Right ventricle myocardium inferior (tissue), 1 donor: ENCODE data around the gene C1orf167. TPM values are rescaled to one million over a fixed set of nuclear protein-coding genes. Genes with fewer than 3 reads are reported as not detected.
A peak's percentile ranks its signal among the peaks of the same experiment; 100 is the strongest.

Source experiments
- ATAC-seq: fragments of 200-7000 bp; cut with Tn5 transposase; one replicate; pipeline ENCODE4 v1.9.1; 2020; ENCODE audit warnings: mild to moderate bottlenecking, moderate library complexity
- DNase-seq: peaks from one replicate; pipeline ENCODE4 v3.0.0; 2021; ENCODE audit errors: missing footprints
- intact Hi-C: fragments of 100-400 bp; cut with DNase I; formaldehyde crosslinking; loops from one replicate; pipeline ENCODE4 v1.11.0; 2022
- total RNA-seq: library from RNA; stranded (reverse); fragmentation: NEBNext Ultra II Directional; extraction: Animal tissue kit (Norgen Biotek cat#: 25700); gene quantifications from one replicate; pipeline ENCODE4 v1.2.1, GENCODE V29; 2021
- donor health status: DM: no; HTN: yes; CAD: no; lungs with severe emphysema.

C1orf167 gene
- total RNA-seq, 1 donor from 2014 or later, result 5.0 TPM

DNA sequence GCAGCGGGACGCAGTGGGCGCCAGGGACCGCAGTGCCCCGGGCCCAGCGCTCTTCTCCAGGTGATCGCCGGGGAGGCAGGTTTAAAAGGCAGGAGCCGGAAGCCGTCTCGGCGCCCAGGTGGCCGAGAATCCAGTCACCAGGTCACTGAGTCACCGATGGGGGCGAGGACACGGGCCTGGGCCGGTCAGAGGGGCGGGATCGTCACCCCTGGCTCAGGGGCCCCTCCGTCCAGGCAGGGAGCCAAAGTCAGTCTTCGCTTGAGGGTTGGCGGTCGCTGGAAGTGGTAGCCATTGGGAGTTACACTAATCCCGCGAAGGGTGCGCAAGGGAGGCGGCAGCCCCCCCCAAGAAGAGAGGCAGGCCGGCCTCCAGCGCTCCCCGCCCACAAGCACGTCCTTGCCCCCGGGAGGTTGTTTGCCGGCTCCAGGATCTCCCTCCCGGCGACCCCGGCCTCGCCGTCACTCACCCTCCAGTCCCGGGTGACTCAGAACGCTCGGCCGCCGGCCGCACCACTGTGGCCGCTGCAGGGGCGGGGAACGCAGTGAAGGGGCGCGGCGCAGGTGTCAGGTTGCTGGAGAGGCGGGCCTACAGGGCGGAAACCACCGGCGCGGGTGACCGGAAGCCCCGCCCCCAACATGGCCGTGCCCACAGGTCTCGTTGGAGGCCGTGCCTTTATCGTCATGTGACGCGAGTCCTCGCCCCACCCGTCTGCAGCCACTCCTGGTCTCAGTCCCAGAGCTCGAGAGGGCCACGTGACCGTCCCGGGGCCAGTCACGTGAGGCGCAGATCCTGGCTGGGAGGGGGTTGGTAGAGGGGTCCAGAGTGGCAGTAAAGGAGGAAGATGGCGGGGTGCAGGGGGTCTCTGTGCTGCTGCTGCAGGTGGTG is 43.7 kb downstream of the C1orf167 start, which contains the start of the genes CLCN6 and MTHFR:
Gene CLCN6 (plus strand): TSS at position 770 of the 885 bp plus-strand sequence. CDS start 72 bp downstream, at position 842.
Gene MTHFR (minus strand): TSS at position 543 of the 885 bp plus-strand sequence. CDS start 2,848 bp downstream, outside the sequence.
- peak; percentile 99 for DNase-seq
- intact Hi-C loops, result loop anchor here (2.0 kb wide), 1 partner anchor 15 kb away; no protein-coding TSS in a partner anchor
- peak; percentile 88 for ATAC-seq

DNA sequence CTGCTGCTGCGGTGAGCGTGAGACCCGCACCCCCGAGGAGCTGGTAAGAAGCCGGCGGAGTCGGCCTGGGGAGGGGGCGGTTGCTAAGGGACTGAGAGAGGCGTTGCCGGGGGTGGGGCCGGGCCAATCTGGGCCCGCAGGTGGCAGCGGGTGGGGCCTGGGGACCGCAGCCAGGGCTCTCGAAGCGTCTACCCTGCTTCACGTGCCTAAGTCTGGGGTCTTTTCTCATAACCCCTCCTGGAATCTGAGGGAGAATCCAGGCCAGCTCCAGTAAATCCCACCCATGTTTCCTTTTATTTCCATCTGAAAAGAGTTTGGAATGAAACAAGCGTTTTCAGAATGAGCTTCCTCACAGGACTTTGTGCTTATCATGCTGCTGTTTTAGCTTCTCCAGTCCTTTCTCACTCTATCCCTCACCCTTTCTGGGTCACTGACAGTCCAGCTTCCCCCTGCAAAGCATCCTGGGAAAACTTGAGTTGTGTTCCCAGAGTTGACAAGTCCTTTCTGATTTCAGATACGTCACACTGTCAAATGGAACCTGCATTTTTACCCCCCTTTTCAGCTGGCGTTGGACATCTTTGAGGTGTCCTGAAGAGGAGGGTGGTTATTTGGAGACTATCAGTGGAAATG is 44.4 kb downstream of the C1orf167 start:
- intact Hi-C loops, result no loop called here
- DNase-seq, result no peak
- ATAC-seq, result peak; percentile 13

GRCh38 chr1:11807133-11807532 is 45.1 kb downstream of the C1orf167 start:
- DNase-seq, result no peak
- intact Hi-C loops, result no loop called here
- no peak for ATAC-seq

- intact Hi-C loops, result no loop called here
- DNase-seq (no peak), ATAC-seq (no peak)
Observed at GRCh38 chr1:11813021-11813420, 51.0 kb downstream of the C1orf167 start.

GRCh38 chr1:11817192-11817591 is 55.2 kb downstream of the C1orf167 start:
- DNase-seq, result no peak
- no peak for ATAC-seq
- intact Hi-C loops, result no loop called here

DNA sequence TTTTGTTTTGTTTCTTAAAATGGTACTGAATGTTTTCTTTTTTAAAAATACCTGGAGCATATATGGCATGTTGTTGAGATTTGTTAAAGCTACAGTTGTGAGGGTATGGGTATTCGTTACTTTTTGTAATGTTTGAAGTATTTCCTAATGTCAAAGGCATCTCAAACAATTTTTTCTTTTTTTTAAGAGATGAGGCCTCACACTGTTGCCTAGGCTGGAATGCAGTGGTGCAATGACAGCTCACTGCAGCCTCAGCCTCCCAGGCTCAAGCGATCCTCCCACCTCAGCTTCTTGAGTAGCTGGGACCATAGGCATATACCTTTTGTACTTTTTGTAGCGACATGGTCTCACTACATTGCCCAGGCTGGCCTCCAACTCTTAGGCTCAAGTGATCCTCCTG is 60.1 kb downstream of the C1orf167 start:
- intact Hi-C loops, result no loop called here
- DNase-seq (no peak), ATAC-seq (no peak)

DNA sequence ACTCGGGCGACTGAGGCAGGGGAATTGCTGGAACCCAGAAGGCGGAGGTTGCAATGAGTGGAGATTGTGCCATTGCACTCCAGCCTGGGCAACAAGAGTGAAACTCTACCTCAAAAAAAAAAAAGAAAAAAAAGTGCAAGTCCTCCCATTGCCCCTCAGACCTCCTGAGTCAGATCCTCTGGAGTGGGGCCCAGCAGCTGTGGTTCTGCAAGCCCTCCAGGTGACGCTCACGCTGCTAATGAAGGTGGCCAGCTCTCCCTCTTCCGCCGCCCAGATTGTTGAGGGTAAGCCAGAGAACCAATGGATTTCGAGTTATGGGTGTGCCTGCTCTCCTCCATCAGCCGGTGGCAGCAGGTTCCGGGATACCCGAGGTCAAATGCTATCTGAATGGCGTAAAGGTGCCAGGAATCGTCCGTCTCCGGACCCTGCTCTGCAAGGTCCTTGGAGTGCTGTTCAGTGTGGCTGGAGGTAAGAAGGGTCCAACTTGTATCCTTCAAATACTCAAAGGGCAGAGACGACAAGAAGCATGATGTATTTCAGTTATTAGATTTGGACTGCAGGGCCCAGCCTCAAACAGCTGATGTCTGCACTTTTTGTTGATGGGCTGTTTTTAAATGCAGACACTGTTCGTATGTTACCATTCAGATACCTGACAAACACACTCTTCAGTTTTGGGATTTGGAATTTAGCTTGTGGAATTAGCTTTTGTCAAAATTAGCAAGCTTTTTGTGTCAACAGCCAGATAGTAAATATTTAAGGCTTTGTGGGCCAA is 61.6 kb downstream of the C1orf167 start:
- DNase-seq (no peak), ATAC-seq (no peak)
- intact Hi-C loops, result no loop called here

DNA sequence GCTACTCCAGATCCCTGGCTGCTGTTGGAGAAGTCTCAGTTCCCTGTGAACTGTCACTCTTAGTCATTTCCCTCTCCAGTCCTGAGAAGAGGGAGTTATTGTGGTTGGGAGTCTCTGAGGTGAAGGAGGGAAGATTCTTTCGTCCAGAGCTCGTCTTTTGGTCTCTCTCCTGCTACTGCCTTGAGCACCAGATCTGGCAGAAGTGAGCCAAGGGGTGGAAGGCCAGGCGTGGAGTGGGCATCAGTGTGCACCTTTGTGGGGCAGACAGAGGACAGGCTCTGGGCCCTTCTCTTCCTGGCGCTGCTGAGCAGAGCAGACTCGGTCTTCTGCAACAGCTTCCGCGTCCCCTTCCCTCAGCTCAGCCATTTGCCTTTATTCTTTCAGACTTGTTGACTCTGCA is 63.1 kb downstream of the C1orf167 start:
- DNase-seq, result no peak
- no peak for ATAC-seq
- intact Hi-C loops, result no loop called here

GRCh38 chr1:11826946-11827345 is 65.0 kb downstream of the C1orf167 start:
- ATAC-seq (no peak), DNase-seq (no peak)
- intact Hi-C loops, result no loop called here

DNA sequence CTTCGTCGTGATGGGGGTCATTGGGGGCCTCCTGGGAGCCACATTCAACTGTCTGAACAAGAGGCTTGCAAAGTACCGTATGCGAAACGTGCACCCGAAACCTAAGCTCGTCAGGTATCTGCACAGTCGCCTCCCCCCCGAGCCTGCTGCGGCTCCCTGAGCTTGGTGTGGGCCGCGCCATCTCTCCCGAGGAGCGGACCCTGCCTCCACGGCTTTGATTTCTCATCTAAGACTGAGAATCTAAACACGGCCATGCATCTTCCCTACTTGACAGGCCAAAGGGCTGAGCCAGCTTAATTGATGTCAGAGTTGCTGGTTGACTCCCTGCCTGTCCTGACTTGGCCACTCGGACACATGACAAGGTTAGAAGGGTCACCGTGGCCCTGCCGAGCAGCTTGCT is 66.5 kb downstream of the C1orf167 start:
- intact Hi-C loops, result no loop called here
- no peak for ATAC-seq

DNA sequence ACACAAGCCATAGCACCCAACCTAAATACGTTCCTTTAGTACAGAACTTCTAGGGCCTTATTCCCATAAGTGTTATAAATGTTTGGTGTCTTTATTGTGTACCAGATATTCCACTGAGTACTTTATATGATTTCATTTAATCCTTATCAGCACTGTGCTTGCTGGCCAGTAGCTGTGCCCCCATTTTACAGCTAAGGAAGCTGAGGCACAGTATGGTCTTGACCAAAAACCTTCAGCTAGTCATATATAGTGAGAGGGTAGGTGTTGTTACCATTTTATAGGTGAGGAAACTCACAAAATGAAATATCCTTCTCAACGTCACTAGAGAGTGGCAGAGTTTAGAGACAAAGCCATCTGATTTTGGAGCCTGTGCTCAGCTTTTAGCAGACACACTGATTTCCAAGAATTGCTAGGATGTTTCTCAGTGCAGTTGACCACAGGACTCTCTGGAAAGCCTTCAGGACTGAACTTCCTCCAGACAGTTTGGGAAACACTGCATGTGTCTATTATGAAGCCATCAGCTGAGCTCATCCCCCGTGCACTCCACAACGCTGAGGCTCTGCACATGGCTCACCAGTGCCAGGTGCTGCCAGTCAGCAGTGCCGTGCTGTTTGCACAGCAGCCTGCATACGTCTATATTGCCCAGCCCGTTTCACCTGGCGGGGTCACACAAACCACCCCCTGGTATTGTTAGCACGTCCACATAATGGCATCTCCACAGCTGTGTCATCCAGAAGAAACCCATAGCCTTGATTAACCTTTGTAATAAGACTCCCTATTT is 70.1 kb downstream of the C1orf167 start:
- ATAC-seq, result no peak
- no peak for DNase-seq
- intact Hi-C loops, result loop anchor here (10.0 kb wide), 2 partner anchors 143 to 203 kb away; no protein-coding TSS in a partner anchor

More for the DNA sequence above, 66.5 kb downstream of the C1orf167 start:
- no peak for DNase-seq

DNA sequence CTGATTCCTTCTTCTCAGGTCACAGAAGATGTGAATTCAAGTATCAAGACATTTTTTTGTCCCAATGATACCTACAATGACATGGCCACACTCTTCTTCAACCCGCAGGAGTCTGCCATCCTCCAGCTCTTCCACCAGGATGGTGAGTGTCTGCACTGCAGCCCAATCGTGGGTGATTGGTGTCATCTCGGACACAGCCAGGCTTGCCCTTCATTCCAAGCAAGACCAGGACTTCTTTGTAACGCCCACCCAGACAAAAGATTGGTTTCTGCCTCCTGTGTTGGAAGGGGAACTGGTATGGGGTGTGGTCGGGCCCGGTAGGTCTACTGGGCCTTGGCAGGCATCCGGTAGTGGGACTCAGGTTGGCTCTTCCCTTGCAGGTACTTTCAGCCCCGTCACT is 71.5 kb downstream of the C1orf167 start:
- intact Hi-C loops, result loop anchor here (10.0 kb wide), 2 partner anchors 141 to 201 kb away; no protein-coding TSS in a partner anchor
- ATAC-seq, result no peak

DNA sequence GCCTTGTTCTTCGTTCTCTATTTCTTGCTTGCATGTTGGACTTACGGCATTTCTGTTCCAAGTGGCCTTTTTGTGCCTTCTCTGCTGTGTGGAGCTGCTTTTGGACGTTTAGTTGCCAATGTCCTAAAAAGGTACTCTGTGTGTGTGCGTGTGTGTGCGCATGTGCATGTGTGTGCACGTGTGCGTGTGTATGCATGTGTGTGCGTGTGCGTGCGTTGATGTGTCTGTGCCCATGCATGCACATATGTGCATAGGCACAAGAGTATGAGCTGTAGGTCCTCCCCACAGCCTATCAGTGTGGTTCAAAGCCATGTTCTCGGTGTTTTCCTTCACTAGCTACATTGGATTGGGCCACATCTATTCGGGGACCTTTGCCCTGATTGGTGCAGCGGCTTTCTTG is 71.9 kb downstream of the C1orf167 start:
- intact Hi-C loops, result loop anchor here (10.0 kb wide), 2 partner anchors 141 to 201 kb away; no protein-coding TSS in a partner anchor
- DNase-seq (no peak), ATAC-seq (no peak)

More for the DNA sequence above, 71.5 kb downstream of the C1orf167 start:
- DNase-seq, result no peak

DNA sequence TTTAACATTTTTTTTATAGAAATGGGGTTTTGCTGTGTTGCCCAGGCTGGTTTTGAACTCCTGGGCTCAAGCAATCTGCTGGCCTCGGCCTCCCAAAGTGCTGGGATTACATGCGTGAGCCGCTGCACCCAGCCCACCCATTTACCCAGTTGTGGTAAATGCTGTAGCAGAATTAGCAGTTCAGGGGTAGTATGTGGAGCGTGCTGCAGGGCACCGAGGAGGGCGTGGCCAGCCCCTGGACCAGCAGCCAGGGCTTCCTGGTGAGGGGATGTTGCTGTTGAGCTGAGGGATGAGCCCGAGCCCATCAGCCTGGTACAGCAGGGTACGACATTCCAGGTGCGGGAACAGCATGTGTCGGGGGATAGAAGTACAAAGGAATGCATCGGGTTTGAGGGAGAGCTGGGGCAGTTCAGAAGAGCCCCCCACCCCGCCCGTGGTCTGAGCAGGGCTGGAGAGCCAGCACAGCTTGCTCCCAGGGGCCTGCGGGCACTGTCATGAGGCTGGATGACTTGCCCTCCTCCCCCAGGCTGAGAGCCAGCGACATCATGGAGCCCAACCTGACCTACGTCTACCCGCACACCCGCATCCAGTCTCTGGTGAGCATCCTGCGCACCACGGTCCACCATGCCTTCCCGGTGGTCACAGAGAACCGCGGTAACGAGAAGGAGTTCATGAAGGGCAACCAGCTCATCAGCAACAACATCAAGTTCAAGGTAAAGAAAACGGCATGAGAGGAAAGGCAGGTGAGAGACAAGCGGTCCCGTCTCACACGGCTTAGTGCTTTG is 73.6 kb downstream of the C1orf167 start:
- intact Hi-C loops, result loop anchor here (5.0 to 10.0 kb wide), 3 partner anchors 72 to 199 kb away; no protein-coding TSS in a partner anchor
- no peak for ATAC-seq

DNA sequence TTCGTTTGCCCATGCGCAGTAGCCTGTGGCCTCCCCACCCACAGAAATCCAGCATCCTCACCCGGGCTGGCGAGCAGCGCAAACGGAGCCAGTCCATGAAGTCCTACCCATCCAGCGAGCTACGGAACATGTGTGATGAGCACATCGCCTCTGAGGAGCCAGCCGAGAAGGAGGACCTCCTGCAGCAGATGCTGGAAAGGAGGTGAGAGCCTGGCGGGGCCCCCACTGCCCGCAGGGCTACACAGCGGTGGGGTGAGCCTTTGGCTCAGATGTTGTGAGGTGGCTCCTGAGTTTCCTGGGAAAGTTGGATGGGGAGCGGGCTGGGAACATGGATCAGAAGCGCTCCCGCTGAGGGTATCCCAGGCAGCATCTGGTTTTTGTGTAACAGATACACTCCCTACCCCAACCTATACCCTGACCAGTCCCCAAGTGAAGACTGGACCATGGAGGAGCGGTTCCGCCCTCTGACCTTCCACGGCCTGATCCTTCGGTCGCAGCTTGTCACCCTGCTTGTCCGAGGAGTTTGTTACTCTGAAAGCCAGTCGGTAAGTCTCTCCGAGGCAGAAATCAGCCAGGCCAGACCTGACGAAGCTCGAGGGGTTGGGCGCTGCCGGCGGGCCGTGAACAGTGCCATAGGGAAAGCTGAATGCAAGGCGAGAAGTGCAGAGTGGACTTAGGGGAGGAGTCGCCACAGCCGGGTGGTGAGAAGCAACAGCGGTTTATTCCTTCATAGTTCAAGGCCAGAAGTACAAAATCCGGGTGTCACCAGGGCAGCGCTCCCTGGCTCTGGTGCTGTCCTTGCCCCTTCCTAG is 75.2 kb downstream of the C1orf167 start:
- DNase-seq (no peak), ATAC-seq (no peak)
- intact Hi-C loops, result loop anchor here (5.0 to 10.0 kb wide), 3 partner anchors 70 to 198 kb away; no protein-coding TSS in a partner anchor

More for the DNA sequence above, 73.6 kb downstream of the C1orf167 start:
- no peak for DNase-seq

DNA sequence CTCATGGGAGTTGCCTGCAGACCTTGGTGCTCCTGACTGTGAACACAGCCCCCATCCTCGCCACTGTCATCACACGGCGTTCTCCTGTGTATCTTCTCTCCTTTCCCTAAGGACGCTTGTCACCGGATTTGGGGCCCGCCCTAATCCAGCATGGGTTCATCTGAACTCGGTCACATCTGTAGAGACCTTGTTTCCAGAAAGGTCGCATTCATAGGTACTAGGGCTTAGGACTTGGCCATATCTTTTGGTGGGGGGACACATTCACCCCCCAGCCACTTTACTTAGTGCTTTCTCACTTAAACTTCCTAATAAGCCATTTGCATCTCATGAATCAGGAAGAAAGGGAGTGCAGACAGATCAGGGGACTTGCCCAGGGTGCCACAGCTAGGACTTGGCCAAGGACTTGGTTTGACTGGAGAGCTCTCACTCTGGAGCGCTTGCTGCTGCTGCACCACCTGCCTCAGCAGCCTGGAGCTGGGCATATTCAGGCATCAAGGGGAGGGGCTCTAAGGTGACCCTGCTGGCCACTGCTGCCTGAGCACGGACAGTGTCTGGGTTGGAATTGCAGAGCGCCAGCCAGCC is 75.9 kb downstream of the C1orf167 start:
- intact Hi-C loops, result loop anchor here (5.0 to 10.0 kb wide), 3 partner anchors 69 to 197 kb away; no protein-coding TSS in a partner anchor
- DNase-seq (no peak), ATAC-seq (no peak)
